HEK293 (cell line): ENCODE results near the gene ARIH2.
"Not testable (repeated sequence)": the region's sequence is repeated elsewhere in the genome, so short reads cannot be mapped to it uniquely, and the experiment has no call there.

Experiments
- CTCF ChIA-PET: fragments of 350-600 bp; formaldehyde crosslinking; extraction: SDS; loops from one replicate; lab custom pipeline; 2021; ENCODE audit warnings: antibody characterized with exemption; lab: Yijun Ruan, JAX
- POLR2A ChIA-PET: fragments of 300-600 bp; formaldehyde crosslinking; extraction: SDS; loops from one replicate; lab custom pipeline; 2020; ENCODE audit warnings: antibody characterized with exemption, inconsistent platforms; lab: Yijun Ruan, JAX
- H3K27ac ChIP-seq: fragments of 200-500 bp; sonication (Bioruptor generic); 2 replicates; pipeline ENCODE4 v1.5.1; 2014; ENCODE audit warnings: low read depth, low read length, control low read depth, inconsistent platforms; ENCODE audit errors: extremely low read depth
- H3K36me3 ChIP-seq, 2 experiments: fragments of 200-500 bp in 1 of 2; sonication (Bioruptor generic) in 1 of 2; 1 replicate in 1 of 2; 2 replicates in 1 of 2; pipeline ENCODE4 v1.5.1; 2014 to 2017; ENCODE audit warnings: inconsistent platforms in 2 of 2, low read length in 2 of 2; ENCODE audit not compliant: control insufficient read depth in 2 of 2, insufficient read depth in 1 of 2
- H3K4me1 ChIP-seq: fragments of 200-500 bp; sonication (Bioruptor generic); 2 replicates; pipeline ENCODE4 v1.5.1; 2014; ENCODE audit warnings: mild to moderate bottlenecking, low read length, inconsistent platforms; ENCODE audit not compliant: control insufficient read depth, insufficient read depth
- H3K4me3 ChIP-seq: 2 replicates; pipeline ENCODE4 v1.5.1; 2011; ENCODE audit warnings: low read depth, mild to moderate bottlenecking, control low read depth, low read length, moderate library complexity
- H3K9me3 ChIP-seq: fragments of 200-500 bp; sonication (Bioruptor generic); 2 replicates; pipeline ENCODE4 v1.5.1; 2014; ENCODE audit warnings: low read depth, low read length, inconsistent platforms; ENCODE audit not compliant: control insufficient read depth, insufficient read depth
- GLIS1 ChIP-seq: fragments of 450-650 bp; formaldehyde crosslinking; IDR thresholded peaks from 2 replicates; pipeline ENCODE4 v1.5.1; 2016; ENCODE audit warnings: missing biosample characterization, missing genetic modification characterization
- OSR2 ChIP-seq: fragments of 450-650 bp; formaldehyde crosslinking; IDR thresholded peaks from 2 replicates; pipeline ENCODE4 v1.5.1; 2016; ENCODE audit warnings: missing biosample characterization, missing genetic modification characterization
- PRDM10 ChIP-seq: fragments of 450-650 bp; formaldehyde crosslinking; IDR thresholded peaks from 2 replicates; pipeline ENCODE4 v1.5.1; 2016; ENCODE audit warnings: missing biosample characterization, missing genetic modification characterization
- SP2 ChIP-seq: fragments of 450-650 bp; formaldehyde crosslinking; IDR thresholded peaks from 2 replicates; pipeline ENCODE4 v1.5.1; 2016; ENCODE audit warnings: missing biosample characterization, missing genetic modification characterization
- ZBTB1 ChIP-seq: fragments of 450-650 bp; formaldehyde crosslinking; IDR thresholded peaks from 2 replicates; pipeline ENCODE4 v1.5.1; 2016; ENCODE audit warnings: missing biosample characterization, missing genetic modification characterization
- ZIC2 ChIP-seq: fragments of 450-650 bp; formaldehyde crosslinking; IDR thresholded peaks from 2 replicates; pipeline ENCODE4 v1.5.1; 2016; ENCODE audit warnings: missing biosample characterization, missing genetic modification characterization
- ZNF132 ChIP-seq: fragments of 450-650 bp; formaldehyde crosslinking; IDR thresholded peaks from 2 replicates; pipeline ENCODE4 v1.5.1; 2017; ENCODE audit warnings: missing biosample characterization, missing genetic modification characterization, borderline replicate concordance
- ZNF280D ChIP-seq: fragments of 450-650 bp; formaldehyde crosslinking; IDR thresholded peaks from 2 replicates; pipeline ENCODE4 v1.5.1; 2016; ENCODE audit warnings: missing biosample characterization, missing genetic modification characterization
- ZNF37A ChIP-seq: fragments of 450-650 bp; IDR thresholded peaks from 2 replicates; pipeline ENCODE4 v1.5.1; 2018; ENCODE audit warnings: missing biosample characterization, missing genetic modification characterization
- ZNF394 ChIP-seq: fragments of 450-650 bp; formaldehyde crosslinking; IDR thresholded peaks from 2 replicates; pipeline ENCODE4 v1.5.1; 2016; ENCODE audit warnings: missing biosample characterization, missing genetic modification characterization, mild to moderate bottlenecking, moderate library complexity, borderline replicate concordance
- ZNF501 ChIP-seq: fragments of 450-650 bp; formaldehyde crosslinking; IDR thresholded peaks from 2 replicates; pipeline ENCODE4 v1.5.1; 2016; ENCODE audit warnings: missing biosample characterization, missing genetic modification characterization
- ZSCAN23 ChIP-seq: fragments of 450-650 bp; formaldehyde crosslinking; IDR thresholded peaks from 2 replicates; pipeline ENCODE4 v1.5.1; 2016; ENCODE audit warnings: missing biosample characterization, missing genetic modification characterization

Gene ARIH2

GRCh38 chr3:49007771-49008528, 89.3 kb downstream of the ARIH2 start (continued):
- no peak for TF ChIP-seq ZNF280D
- no peak for TF ChIP-seq ZNF37A

- not testable (repeated sequence) for H3K4me1 ChIP-seq, H3K9me3 ChIP-seq
- TF ChIP-seq ZNF394 (peak; percentile 42; the same call in 1 of the 2 replicates), PRDM10 (tag by site-specific recombination) (peak; percentile 75; the same call in 1 of the 2 replicates)
- peaks cover 3 to 32% of the 10 kb centered on the region in 2 experiments; a peak in 2 of 3 replicates for H3K36me3 ChIP-seq
- H3K27ac ChIP-seq, result peak overlapping the region; percentile 32; the same call in 1 of the 2 replicates
- CTCF ChIA-PET, result interaction anchor here (0.9 to 3.8 kb wide), 6 partner anchors 8 to 21 kb away, joined by 3 to 20 read pairs (median 4); partner anchors contain the start of genes NDUFAF3 and P4HTM
- POLR2A ChIA-PET, result interaction anchor here (0.6 to 4.4 kb wide), 5 partner anchors 12 to 94 kb away, joined by 3 to 141 read pairs (median 34); partner anchors contain the start of genes DALRD3, NDUFAF3 and P4HTM
- H3K4me3 ChIP-seq, result peak overlapping the region; percentile 74; the same call in 1 of the 2 replicates
Observed at GRCh38 chr3:49008627-49009026, 90.0 kb downstream of the ARIH2 start.

- Histone ChIP-seq H3K9me3 (no peaks in the 10 kb centered on the region), H3K4me1 (no peaks in the 10 kb centered on the region), H3K27ac (no peak overlapping the region), H3K4me3 (no peak overlapping the region), H3K36me3 (peaks cover 3 to 40% of the 10 kb centered on the region in 2 experiments; a peak in 2 of 3 replicates)
- ChIA-PET POLR2A (interaction anchor here (3.1 to 3.8 kb wide), 2 partner anchors 11 to 22 kb away, joined by 21 to 141 read pairs; partner anchors contain the start of genes DALRD3 and NDUFAF3), CTCF (interaction anchor here (1.2 to 3.8 kb wide), 3 partner anchors 8 to 22 kb away, joined by 3 to 20 read pairs (median 5); partner anchors contain the start of gene P4HTM)
- TF ChIP-seq ZSCAN23 (tag by site-specific recombination) (no peak), ZIC2 (tag by site-specific recombination) (peak; percentile 32), GLIS1 (tag by site-specific recombination) (peak; percentile 32; the same call in 1 of the 2 replicates)
Observed at GRCh38 chr3:49009396-49009795, 90.8 kb downstream of the ARIH2 start.

- TF ChIP-seq ZNF132 (tag by site-specific recombination) (no peak), SP2 (tag by site-specific recombination) (no peak), ZNF501 (no peak), ZBTB1 (tag by site-specific recombination) (no peak), OSR2 (0 out of 2 replicates have a peak, but pooled peaks have one; percentile 24)
- no peaks in the 10 kb centered on the region for H3K4me1 ChIP-seq
- H3K9me3 ChIP-seq, result no peaks in the 10 kb centered on the region
- H3K36me3 ChIP-seq, result peaks cover 3 to 66% of the 10 kb centered on the region in 2 experiments; a peak in 2 of 3 replicates
- POLR2A ChIA-PET, result interaction anchor here (1.6 kb wide), 1 partner anchor 9 kb away, joined by 8 read pairs; no protein-coding TSS in a partner anchor
- CTCF ChIA-PET, result interaction anchor here (0.6 to 2.6 kb wide), 4 partner anchors 9 to 1952 kb away, joined by 3 to 12 read pairs (median 3); partner anchors contain the start of gene NDUFAF3
- H3K4me3 ChIP-seq, result no peak overlapping the region
- H3K27ac ChIP-seq, result no peak overlapping the region
Observed at GRCh38 chr3:49012441-49013017, 93.9 kb downstream of the ARIH2 start.
